Panc1 (cell line): ENCODE data around the gene RAG1. TPM values are rescaled to one million over a fixed set of nuclear protein-coding genes. Genes with fewer than 3 reads are reported as not detected.

Source experiments
- ATAC-seq: fragments of 200-7000 bp; cut with Tn5 transposase; 2 replicates; pipeline ENCODE4 v1.9.1; 2020; ENCODE audit warnings: mild to moderate bottlenecking, moderate library complexity
- BruUV-seq: library from RNA; stranded (reverse); fragments of 400-500 nt; replicated peaks from 2 replicates; lab custom pipeline; 2021; lab: Mats Ljungman, UMichigan
- CTCF ChIA-PET: fragments of 300-600 bp; sonication (Branson Sonifier 250); formaldehyde crosslinking; loops from one replicate; lab custom pipeline; 2022; ENCODE audit warnings: antibody characterized with exemption; lab: Charles Lee
- POLR2A ChIA-PET: fragments of 300-600 bp; sonication (Branson Sonifier 250); formaldehyde crosslinking; loops from one replicate; lab custom pipeline; 2022; ENCODE audit warnings: antibody characterized with exemption; lab: Charles Lee
- DNase-seq: peaks from one replicate; pipeline ENCODE4 v3.0.0-alpha.2; 2010; ENCODE audit warnings: low read depth, low spot score
- H3K27ac ChIP-seq: 2 replicates; pipeline ENCODE4 v1.5.1; 2011; ENCODE audit warnings: mild to moderate bottlenecking, low read length, inconsistent platforms
- H3K27me3 ChIP-seq: fragments of 200-500 bp; sonication (Bioruptor generic); 2 replicates; pipeline ENCODE4 v1.6.0; 2014; ENCODE audit warnings: low read length, inconsistent platforms; ENCODE audit not compliant: control insufficient read depth, insufficient read depth
- H3K36me3 ChIP-seq: fragments of 200-500 bp; sonication (Bioruptor generic); 2 replicates; pipeline ENCODE4 v1.5.1; 2014; ENCODE audit warnings: inconsistent platforms, mild to moderate bottlenecking, low read length, moderate library complexity; ENCODE audit not compliant: control insufficient read depth, insufficient read depth
- H3K4me1 ChIP-seq: 2 replicates; pipeline ENCODE4 v1.5.1; 2011; ENCODE audit warnings: inconsistent platforms, mild to moderate bottlenecking, low read length, moderate library complexity; ENCODE audit not compliant: control insufficient read depth, insufficient read depth
- H3K4me3 ChIP-seq, 2 experiments: 2 replicates each; pipeline ENCODE4 v1.5.1; 2011 to 2012; ENCODE audit warnings: low read depth in 2 of 2, low read length in 2 of 2, mild to moderate bottlenecking in 2 of 2, inconsistent platforms in 1 of 2, moderate library complexity in 1 of 2
- H3K9me3 ChIP-seq: fragments of 200-500 bp; sonication (Bioruptor generic); 2 replicates; pipeline ENCODE4 v1.5.1; 2014; ENCODE audit warnings: low read depth, mild to moderate bottlenecking, inconsistent platforms, low read length, moderate library complexity; ENCODE audit not compliant: control insufficient read depth, insufficient read depth
- CTCF ChIP-seq: fragments of 450-650 bp; IDR thresholded peaks from 2 replicates; pipeline ENCODE4 v1.5.1; 2017; ENCODE audit warnings: mild to moderate bottlenecking
- POLR2AphosphoS5 ChIP-seq: IDR thresholded peaks from 2 replicates; pipeline ENCODE4 v1.6.1; 2012; ENCODE audit warnings: mild to moderate bottlenecking, low read depth, low read length, moderate library complexity
- REST ChIP-seq, 2 experiments: IDR thresholded peaks; 2 replicates each; pipeline ENCODE4 v1.6.1; 2011 to 2012; ENCODE audit warnings: low read depth in 2 of 2, control low read depth in 1 of 2, low read length in 1 of 2, mild to moderate bottlenecking in 1 of 2, moderate library complexity in 1 of 2; ENCODE audit not compliant: insufficient read depth in 1 of 2
- SIN3A ChIP-seq: IDR thresholded peaks from 2 replicates; pipeline ENCODE4 v1.6.1; 2012; ENCODE audit warnings: low read depth, mild to moderate bottlenecking, low read length, moderate library complexity, borderline replicate concordance; ENCODE audit not compliant: insufficient read depth
- TCF7L2 ChIP-seq: IDR thresholded peaks from 2 replicates; pipeline ENCODE4 v1.6.1; 2011; ENCODE audit warnings: mild to moderate bottlenecking, low read depth, low read length, inconsistent platforms
- in situ Hi-C: cut with HindIII; loops from 2 replicates; pipeline ENCODE4 v1.10.0; 2016; ENCODE audit warnings: low sequenced_read_pairs, low pct_unique_long_range_greater_than_20kb
- intact Hi-C: fragments of 100-400 bp; cut with micrococcal nuclease; formaldehyde crosslinking; loops from one replicate; pipeline ENCODE4 v1.10.0; 2022; ENCODE audit not compliant: unreplicated experiment
- total RNA-seq: library from RNA; stranded (reverse); gene quantifications from one replicate; pipeline ENCODE4 v1.2.1, GENCODE V29; 2021; ENCODE audit not compliant: unreplicated experiment

RAG1 gene
- total RNA-seq, 1 experiment from 2014 or later, result 0.44 TPM

GRCh38 chr11:36588099-36588498, 20.3 kb downstream of the RAG1 start:
- intact Hi-C loops (no loop called here), in situ Hi-C loops (no loop called here)
- Histone ChIP-seq H3K27me3 (peaks cover 10% of the 10 kb centered on the region), H3K27ac (no peak overlapping the region), H3K4me3 (no peak overlapping the region), H3K36me3 (no peaks in the 10 kb centered on the region), H3K9me3 (no peaks in the 10 kb centered on the region), H3K4me1 (no peaks in the 10 kb centered on the region)
- ATAC-seq (no peak), DNase-seq (no peak)
- BruUV-seq, result no TSS peak
- POLR2A ChIA-PET, result no interaction called here
- CTCF ChIA-PET, result interaction anchor here (0.7 kb wide), 1 partner anchor 676 kb away, joined by 3 read pairs; no protein-coding TSS in a partner anchor
- TF ChIP-seq CTCF (no peak), TCF7L2 (no peak), SIN3A (no peak), POLR2AphosphoS5 (no peak), REST (IDR thresholded peaks at IDR 0.05; ENCODE audit: insufficient read depth in 1 of 2, low read depth in 2 of 2, low read length in 1 of 2) (no peak)

GRCh38 chr11:36590513-36590912, 22.7 kb downstream of the RAG1 start:
- POLR2A ChIA-PET, result no interaction called here
- ATAC-seq, result no peak

More at GRCh38 chr11:36590513-36590912, 22.7 kb downstream of the RAG1 start:
- TF ChIP-seq POLR2AphosphoS5 (no peak), TCF7L2 (no peak), SIN3A (no peak), CTCF (no peak), REST (IDR thresholded peaks at IDR 0.05; ENCODE audit: insufficient read depth in 1 of 2, low read depth in 2 of 2, low read length in 1 of 2) (no peak)
- no TSS peak for BruUV-seq
- Histone ChIP-seq H3K9me3 (no peaks in the 10 kb centered on the region), H3K27ac (no peak overlapping the region), H3K36me3 (no peaks in the 10 kb centered on the region; the same call in 1 of the 2 replicates), H3K4me3 (no peak overlapping the region), H3K27me3 (peaks cover 10% of the 10 kb centered on the region), H3K4me1 (no peaks in the 10 kb centered on the region; the same call in 1 of the 2 replicates)
- CTCF ChIA-PET, result no interaction called here
- in situ Hi-C loops, result no loop called here
- intact Hi-C loops, result no loop called here
- no peak for DNase-seq
